NCI-H82 treated with DMSO at 0.1 percent for 48 hours (cell line): ENCODE results near the gene ACSL4.
"Not testable (repeated sequence)": the region's sequence is repeated elsewhere in the genome, so short reads cannot be mapped to it uniquely, and the experiment has no call there.

ENCODE experiments used
- DNase-seq: peaks from one replicate; lab custom pipeline; 2025; ENCODE audit not compliant: unreplicated experiment; lab: John Stamatoyannopoulos, UW

Gene ACSL4

DNA sequence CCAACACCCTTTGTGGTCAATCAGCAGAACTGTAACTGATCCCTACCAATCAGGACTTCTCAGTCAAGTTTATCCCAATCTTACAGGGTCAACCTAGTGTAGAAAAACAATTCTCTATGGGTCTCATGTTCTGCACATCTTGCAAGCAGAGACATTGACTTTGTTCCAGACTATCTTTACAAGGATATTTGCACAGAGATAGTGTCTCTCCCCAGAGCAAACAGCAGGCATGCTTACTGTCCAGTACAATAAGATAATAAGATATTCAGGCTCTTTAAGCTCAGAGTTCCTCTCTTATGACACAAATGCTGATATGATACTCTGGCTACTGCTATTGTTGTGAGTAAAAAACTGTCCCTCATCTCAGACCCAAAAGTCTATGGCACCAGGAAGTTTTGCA, 53.2 kb downstream of the ACSL4 start:
- no peak for DNase-seq

DNA sequence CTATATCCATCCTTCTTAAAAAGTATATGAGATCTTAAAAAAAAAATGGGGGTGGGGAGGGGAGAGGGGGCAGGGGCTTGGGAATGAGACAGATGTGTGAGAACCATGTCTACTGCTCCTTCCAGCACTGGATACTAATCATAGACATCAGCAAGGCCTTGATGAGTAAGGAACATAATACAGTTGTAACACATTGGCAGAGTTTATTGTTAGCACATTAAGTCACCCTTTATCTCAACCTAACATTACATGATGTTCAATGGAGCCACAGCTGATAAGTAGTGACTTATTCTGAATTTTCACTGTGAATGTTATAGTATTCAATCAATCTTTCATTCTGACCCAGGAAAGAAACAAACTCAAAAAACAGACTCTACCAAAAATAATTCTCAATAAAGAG, 60.8 kb downstream of the ACSL4 start:
- DNase-seq = no peak

DNA sequence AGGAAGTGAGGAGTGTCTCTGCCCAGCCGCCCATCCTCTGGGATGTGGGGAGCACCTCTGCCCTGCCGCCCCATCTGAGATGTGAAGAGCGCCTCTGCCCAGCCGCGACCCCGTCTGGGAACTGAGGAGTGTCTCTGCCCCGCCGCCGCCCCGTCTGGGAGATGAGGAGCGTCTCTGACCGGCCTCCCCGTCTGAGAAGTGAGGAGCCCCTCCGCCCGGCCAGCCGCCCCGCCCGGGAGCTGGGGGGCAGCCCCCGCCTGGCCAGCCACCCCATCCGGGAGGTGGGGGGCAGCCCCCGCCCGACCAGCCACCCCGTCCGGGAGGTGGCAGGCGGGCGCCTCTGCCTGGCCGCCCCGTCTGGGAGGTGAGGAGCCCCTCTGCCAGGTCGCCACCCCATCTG, 61.9 kb downstream of the ACSL4 start:
- not testable (repeated sequence) for DNase-seq

DNA sequence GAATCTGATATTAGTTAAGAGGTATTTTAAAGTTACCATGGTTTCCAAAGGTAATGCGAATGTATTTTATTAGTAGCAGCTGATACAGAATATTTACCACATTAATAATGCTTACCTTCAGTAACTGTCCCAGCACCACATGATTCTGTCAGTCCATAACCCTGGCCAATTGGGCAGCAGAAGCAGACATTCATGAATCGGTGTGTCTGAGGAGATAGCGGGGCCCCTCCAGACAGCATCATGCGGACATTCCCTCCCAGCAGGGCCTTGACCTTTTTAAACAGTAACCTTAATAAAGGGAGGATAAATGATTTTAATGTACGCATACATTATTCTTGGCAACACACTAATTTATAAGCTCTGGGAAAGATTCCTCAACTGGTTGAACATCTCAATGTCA, 65.1 kb downstream of the ACSL4 start:
- no peak for DNase-seq

DNA sequence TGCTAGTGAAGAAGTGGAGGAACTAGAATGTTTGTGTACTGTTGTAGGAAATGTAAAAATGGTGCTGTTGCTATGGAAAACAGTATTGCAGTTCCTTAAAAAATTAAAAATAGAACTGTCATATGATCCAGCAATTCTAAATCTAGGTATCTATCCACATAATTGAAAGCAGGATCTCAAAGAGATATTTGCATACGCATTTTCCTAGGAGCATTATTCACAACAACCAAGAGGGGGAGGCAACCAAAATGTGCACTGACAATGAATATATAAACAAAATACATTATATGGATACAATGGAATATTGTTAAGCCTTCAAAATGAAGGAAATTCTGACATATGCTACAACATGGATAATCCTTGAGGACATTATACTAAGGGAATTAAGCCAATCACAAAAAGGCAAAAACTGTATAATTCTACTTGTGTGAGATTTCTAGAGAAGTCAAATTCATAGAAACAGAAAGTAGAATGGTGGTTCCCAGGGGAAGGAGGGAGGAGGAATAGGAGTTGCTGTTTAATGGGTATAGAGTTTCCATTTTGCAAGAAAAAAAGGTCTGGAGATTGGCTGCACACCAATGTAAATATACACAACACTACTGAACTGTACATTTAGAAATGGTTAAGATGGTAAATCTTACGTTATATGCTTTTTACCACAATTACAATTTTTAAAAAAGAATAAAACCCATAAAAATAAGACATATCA, 72.5 kb downstream of the ACSL4 start:
- no peak for DNase-seq

DNA sequence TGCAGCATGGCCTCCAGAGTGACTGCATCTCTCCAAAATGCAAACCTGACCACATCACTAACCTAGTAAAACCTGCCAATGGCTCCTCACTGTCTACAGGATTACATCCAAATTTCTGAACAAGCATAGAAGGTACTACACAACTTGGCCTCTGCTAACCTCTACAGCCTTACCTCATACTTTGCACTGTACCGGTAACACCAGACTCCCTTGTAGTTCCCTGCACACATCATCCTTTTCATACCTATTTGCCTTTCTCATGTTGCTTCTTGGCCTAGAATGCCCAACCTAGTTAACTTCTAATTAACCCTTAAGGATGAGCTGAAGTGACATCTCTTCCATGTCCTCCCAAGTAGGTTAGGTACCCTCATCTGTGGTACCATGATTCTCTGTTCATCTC, 74.7 kb downstream of the ACSL4 start:
- no peak for DNase-seq

DNA sequence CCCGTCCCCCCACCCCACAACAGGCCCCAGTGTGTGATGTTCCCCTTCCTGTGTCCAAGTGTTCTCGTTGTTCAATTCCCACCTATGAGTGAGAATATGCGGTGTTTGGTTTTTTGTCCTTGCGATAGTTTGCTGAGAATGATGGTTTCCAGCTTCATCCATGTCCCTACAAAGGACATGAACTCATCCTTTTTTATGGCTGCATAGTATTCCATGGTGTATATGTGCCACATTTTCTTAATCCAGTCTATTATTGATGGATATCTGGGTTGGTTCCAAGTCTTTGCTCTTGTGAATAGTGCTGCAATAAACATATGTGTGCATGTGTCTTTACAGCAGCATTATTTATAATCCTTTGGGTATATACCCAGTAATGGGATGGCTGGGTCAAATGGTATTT, 75.7 kb downstream of the ACSL4 start:
- not testable (repeated sequence) for DNase-seq

DNA sequence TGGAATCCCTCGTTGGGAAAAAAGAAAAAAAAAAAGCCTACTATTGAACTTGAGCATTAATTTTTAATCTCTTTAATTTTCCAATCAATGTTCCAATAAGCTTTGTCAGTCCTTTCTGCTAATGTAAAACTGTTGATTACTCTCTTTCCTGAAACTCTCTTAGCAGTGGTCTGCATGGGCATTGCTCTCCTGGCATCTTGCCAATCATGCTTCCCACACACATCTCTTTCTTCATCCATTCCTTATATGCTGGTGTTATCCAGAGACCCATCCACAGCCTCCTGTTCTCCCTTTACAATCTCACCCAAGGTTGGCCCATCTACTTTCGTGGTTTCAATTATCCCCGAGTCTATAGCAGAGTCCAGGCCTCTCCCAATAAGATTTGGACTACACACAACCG, 76.3 kb downstream of the ACSL4 start:
- DNase-seq = no peak

DNA sequence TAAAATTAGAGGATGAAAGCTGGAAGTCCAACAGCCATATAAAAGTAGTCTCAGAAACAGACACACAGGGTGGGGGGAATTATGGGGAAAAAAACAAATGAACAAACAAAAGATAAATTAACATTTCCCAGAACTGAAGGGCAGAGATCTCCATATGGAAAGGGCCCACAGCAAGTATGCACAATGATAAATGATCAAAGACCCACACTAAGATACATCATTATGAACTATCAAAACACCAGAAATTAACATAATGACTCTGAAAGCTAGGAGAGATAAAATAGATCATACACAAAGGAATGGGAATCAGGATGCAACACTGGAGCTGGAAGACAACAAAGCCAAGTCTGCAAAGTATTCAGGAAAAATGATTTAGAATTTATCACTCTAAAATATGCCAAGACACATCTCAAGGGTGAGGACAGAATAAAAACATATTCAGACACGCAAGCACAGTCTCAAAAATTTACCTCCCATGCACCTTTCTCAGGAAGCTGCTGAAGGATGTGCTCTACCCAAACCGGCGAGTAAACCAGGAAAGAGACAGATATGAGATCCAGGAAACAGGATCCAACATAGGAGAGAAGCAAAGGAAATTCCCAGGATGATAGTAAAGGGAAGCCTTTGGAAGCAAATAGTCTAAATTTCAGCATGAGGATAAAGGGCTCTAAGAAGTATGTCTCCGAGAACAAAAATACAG, 77.4 kb downstream of the ACSL4 start:
- DNase-seq = no peak

DNA sequence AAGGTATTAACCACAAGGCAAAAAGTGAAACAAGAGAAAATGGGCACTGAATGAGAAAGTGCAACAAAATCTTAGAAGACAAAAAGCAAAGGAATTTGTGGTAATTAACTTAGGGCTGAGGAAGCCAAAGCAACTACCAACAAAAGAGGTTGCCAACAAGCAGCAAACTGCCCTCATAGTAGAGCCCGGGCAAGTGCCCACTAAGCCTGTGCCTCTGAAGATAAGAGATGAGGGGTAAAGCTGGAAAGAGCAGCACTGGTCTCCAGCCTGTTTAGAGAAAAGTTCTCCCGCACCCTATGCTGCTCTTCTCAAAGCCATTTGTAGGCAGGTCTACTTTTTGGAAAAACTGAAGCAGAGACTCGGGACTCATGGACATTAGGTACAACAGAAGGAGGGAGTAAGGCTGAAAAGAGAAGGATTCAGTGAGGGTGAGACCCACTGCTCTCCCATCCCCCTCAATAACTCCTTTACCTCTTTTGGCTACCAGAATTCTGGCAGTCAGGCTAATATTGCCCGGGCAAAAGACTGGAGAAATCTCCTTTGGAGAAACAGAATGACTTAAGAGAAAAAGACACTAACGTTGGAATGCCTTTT, 78.4 kb downstream of the ACSL4 start:
- DNase-seq = no peak

DNA sequence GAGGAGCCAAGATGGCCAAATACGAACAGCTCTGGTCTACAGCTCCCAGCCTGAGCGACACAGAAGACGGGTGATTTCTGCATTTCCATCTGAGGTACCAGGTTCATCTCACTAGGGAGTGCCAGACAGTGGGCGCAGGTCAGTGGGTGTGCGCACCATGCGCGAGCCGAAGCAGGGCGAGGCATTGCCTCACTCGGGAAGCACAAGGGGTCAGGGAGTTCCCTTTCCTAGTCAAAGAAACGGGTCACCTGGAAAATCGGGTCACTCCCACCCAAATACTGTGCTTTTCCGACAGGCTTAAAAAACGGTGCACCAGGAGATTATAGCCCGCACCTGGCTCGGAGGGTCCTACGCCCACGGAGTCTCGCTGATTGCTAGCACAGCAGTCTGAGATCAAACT, 88.4 kb downstream of the ACSL4 start:
- DNase-seq = not testable (repeated sequence)

DNA sequence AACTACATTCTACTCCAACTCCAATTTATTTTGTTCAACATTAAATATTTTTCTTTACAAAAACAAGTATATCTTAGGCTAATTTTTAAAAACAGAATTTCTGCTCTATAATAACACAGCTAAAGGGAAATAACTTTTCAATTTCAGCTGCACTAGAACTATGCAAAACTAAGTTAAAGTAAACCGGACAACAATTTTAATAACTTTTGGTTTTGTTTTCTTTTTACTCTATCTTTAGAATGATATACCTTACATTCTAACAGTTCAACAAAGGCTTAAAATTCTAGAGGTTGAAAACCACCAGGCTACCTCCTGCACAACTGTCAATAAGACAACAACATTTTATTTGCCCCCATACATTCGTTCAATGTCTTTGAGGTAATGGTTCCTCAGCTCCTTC, 89.4 kb downstream of the ACSL4 start:
- no peak for DNase-seq

DNA sequence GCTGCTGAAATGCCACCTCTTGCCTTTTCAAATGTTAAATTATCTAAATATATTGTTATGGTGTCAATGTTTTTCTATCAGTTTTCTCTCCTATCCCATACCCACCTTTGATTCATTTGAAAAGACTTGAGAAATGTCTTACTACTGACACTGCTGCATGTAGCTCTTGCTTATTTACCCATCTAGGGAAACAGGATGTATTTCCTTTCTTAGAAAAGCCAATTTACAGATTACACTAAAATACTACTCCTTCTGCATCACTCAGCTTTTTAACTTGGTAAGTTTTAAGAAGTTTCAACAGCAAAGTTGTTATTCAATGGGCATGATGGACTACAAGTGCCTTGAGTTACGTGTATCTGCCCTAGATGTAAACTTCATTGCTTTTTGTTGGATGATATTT, 94.9 kb downstream of the ACSL4 start:
- no peak for DNase-seq

DNA sequence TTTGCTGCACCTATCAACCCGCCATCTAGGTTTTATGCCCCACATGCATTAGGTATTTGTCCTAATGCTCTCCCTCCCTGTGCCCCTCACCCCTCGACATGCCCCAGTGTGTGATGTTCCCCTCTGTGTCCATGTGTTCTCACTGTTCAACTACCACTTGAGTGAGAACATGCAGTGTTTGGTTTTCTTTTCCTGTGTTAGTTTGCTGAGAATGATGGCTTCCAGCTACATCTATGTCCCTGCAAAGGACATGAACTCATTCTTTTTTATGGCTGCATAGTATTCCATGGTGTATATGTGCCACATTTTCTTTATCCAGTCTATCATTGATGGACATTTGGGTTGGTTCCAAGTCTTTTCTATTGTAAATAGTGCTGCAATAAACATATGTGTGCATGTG, 95.6 kb downstream of the ACSL4 start:
- DNase-seq = not testable (repeated sequence)

DNA sequence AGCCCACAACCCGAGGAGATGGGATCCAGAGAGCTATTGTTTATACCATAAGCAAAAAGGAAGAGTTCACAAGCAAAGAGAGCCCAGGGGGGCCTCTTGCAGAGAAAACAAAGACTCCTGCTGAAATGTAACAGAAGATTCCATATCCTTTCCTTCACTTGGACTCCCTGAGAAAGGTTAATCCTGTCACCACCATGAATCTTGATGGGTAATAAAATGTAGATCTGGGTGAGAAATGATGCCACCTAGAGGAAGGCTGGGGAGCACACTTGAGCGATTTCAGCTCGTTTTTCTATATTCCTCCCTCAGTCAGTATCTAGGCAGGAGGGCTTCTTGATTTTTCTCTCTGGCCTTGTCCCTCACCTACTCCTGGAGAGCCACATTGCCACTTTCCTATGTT, 97.9 kb downstream of the ACSL4 start:
- peak; percentile 29 for DNase-seq

DNA sequence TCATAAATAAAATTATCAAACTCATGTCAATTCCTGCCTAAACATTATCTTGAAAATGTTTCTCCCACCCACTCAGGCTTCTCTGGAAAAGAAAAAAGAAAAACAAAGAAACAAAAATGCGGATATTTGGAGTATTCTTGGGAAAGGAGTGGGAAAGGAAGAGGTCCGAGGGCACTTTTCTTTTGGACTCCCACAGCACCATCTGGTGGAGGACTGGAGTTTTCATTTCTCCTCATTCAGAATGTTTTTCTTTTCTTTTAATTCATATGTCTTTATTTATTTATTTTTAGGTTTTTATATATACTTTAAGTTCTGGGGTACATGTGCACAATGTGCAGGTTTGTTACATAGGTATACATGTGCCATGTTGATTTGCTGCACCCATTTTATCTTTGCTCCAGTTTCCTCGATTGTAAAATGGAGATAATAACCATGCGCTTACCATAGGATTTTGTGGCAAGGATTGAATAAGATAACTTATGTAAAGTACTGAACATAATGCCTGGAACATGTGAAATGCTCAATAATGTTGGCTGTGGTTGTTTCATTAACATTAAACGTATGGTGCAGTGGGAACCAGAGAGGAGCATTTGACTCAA, 100.1 kb downstream of the ACSL4 start:
- DNase-seq = no peak

DNA sequence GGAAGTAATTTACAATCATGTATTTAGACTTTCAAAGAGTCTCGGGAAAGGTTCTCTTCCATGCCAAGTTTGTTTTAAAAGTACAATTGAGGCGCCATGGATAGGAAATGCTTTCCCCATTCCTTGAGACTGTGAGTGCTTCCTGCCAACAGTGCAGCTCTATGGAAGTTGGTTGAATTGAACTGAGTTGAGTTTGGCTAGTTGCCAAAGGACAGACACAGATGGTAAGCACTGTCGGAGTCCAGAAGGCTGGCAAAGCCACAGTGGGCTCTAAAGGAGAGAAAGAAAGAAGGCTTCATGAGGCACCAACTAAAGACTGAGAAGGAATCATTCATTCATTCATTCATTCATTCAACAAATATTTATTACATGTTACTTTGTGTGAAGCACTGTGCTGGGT, 103.7 kb downstream of the ACSL4 start:
- DNase-seq = peak; percentile 4

DNA sequence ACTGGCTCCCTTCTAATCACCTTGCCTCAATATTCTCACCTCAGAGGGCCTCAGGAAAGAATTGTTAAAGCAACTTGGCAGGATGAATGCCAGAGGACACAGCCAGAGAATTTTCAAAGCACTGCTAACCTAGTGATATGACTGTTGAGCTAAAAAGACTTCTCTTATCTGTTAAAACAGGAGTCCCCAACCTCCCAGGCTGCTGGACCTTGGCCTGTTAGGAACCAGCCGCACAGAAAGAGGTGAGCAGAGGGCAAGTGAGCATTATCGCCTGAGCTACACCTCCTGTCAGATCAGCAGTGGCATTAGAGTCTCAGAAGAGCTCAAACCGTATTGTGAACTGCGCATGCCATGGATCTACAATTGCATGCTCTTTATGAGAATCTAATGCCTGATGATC, 106.4 kb downstream of the ACSL4 start:
- DNase-seq = no peak

DNA sequence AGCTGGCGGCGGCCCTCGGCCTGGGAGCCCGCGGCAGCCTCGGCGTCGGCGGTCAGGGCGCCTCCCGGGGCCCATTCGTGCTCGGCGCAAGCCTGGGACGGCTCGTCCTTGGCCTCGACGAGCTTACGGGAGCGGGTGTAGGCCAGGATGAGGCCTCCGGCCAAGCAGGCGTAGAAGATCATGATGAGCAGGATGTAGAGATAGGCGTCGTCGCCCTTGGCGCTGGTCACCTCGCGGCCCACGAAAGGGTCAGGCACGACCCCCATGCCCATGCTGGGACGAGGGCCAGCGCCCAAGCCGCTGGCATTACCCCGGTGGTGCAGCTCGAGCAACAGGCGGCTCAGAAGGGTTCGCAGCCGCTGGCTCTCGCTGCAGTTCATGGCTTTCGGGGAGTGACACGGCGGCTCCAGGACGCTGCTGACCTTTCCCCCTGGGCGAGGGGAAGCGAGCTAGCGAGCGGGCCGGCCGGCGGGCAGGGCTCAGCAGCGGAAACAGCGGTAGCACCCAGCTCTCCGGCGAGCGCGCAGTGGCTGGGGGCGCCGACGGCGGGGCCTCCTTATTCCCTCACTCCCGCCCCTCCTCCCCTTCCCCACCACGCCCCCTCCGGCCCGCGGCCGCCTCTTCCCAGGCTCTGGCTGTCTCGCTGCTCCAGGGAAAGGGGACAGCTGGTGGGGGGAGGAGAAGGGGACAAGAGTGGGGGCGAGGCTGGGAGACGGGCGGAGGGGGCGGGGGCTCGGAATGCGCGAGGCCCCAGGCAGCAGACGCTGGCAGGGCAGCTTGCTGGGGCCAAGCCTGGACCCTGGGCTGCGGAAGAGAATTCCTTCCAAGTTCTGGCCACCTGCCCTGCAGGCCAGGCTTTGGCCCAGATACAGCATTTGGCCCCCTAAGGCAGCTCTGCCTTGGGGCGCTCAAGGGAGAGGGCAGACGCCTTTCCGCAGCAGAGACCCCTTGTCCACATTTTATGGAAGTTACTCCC, 108.1 kb downstream of the ACSL4 start, which contains the start of gene KCNE5:
Gene KCNE5 (minus strand): TSS at position 532 of the 976 bp plus-strand sequence. CDS start 152 bp downstream, at position 380.
- DNase-seq = no peak

DNA sequence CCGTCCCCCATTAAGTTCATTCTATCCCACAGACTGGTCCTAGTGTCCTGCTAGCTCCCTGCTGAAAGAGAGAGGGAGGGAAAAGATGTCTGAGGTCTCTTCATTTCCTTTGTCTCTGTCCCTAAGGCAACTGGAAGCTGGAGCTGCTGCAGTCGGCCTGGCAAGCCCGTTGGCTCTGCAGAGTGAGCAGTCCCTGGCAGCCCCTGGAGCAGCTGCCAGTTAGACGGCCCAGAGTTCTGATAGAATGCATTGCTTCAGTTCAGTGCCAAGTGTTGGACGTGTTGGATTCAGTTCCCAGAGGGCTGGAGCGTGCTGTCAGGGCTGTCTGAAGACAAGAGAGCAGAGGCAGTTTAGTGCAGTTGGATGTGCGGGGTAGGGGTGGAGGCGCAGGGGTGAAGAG, 109.1 kb downstream of the ACSL4 start:
- DNase-seq = no peak

DNA sequence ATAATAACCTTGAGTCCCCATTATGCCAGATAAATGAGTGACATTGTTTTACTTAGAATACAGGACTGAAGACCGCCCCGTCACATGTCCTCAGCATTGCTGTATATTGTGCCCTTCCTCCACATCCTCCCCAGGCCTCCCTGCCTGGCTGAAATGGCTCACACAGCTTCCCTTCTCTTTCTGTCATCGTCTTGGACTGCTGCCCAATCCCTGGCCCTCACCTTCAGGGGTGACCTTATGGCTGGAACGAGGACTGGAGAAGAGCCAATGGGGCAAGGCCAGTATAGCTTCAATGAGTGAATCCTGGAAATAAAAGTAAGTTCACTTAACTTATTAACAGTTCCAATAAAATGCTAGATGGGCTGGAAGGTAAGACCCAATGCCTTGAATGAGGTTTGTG, 110.8 kb downstream of the ACSL4 start:
- no peak for DNase-seq
